ENCODE results near the gene UFSP2. TPM values are rescaled to one million over a fixed set of nuclear protein-coding genes. Genes with fewer than 3 reads are reported as not detected.

Gene UFSP2
- 10 to 100 TPM; 20.6 to 48.3 (median 37.9) TPM for total RNA-seq

GRCh38 chr4:185425647-185426352 lies at the start of gene UFSP2:
UFSP2 (minus strand) TSS chr4:185425964; CDS start chr4:185425868, 96 bp downstream.
- intact Hi-C loops (cut with DNase I; ENCODE audit: low total_unique reads), result no loop called here
- H3K4me1 ChIP-seq, result no peaks in the 10 kb centered on the region
- peak within 1 kb of the TSS; percentile 73 to 83 (median 78) for H3K4me3 ChIP-seq
- H3K36me3 ChIP-seq, result no peaks in the 10 kb centered on the region
- peak within 1 kb of the TSS; percentile 92 to 99 for H3K27ac ChIP-seq
- no peaks in the 10 kb centered on the region for H3K9me3 ChIP-seq
- no peaks in the 10 kb centered on the region for H3K27me3 ChIP-seq
- TF ChIP-seq POLR2AphosphoS5 (IDR thresholded peaks at IDR 0.05) (peak; percentile 78 to 97 (median 92)), CTCF (IDR thresholded peaks at IDR 0.05) (peak in 1 of 3 donors; percentile 9), POLR2A (IDR thresholded peaks at IDR 0.05) (peak; percentile 46)
- DNase-seq (ENCODE audit: low spot score in 2 of 2), result peak; percentile 88 to 90

GRCh38 chr4:185473247-185473646 lies 47.5 kb upstream of the UFSP2 start:
- Histone ChIP-seq H3K4me1 (no peaks in the 10 kb centered on the region), H3K27ac (no peak overlapping the region), H3K4me3 (no peak overlapping the region), H3K36me3 (no peaks in the 10 kb centered on the region), H3K27me3 (no peaks in the 10 kb centered on the region), H3K9me3 (no peaks in the 10 kb centered on the region)
- TF ChIP-seq CTCF (IDR thresholded peaks at IDR 0.05) (no peak), POLR2A (IDR thresholded peaks at IDR 0.05) (no peak), POLR2AphosphoS5 (IDR thresholded peaks at IDR 0.05) (no peak)
- no peak for DNase-seq (ENCODE audit: low spot score in 2 of 2)
- intact Hi-C loops (cut with DNase I; ENCODE audit: low total_unique reads), result loop anchor here (10.0 kb wide), 1 partner anchor 122 kb away; no protein-coding TSS in a partner anchor

GRCh38 chr4:185472103-185472542 lies 46.4 kb upstream of the UFSP2 start:
- Histone ChIP-seq H3K9me3 (no peaks in the 10 kb centered on the region), H3K4me3 (peak overlapping the region; percentile 83 to 96 (median 92)), H3K4me1 (no peaks in the 10 kb centered on the region), H3K36me3 (no peaks in the 10 kb centered on the region), H3K27ac (no peak overlapping the region), H3K27me3 (no peaks in the 10 kb centered on the region)
- no peak for DNase-seq (ENCODE audit: low spot score in 2 of 2)
- TF ChIP-seq CTCF (IDR thresholded peaks at IDR 0.05) (no peak), POLR2AphosphoS5 (IDR thresholded peaks at IDR 0.05) (no peak), POLR2A (IDR thresholded peaks at IDR 0.05) (no peak)
- intact Hi-C loops (cut with DNase I; ENCODE audit: low total_unique reads), result loop anchor here (10.0 kb wide), 1 partner anchor 123 kb away; no protein-coding TSS in a partner anchor

- Histone ChIP-seq H3K9me3 (no peaks in the 10 kb centered on the region), H3K4me3 (peak within 1 kb of the TSS; percentile 83 to 96 (median 92)), H3K27me3 (no peaks in the 10 kb centered on the region), H3K27ac (peak within 1 kb of the TSS; percentile 85 to 86), H3K4me1 (no peaks in the 10 kb centered on the region), H3K36me3 (no peaks in the 10 kb centered on the region)
- peak in 2 of 3 donors; percentile 35 to 71 for TF ChIP-seq CTCF (IDR thresholded peaks at IDR 0.05)
- TF ChIP-seq POLR2A (IDR thresholded peaks at IDR 0.05), result no peak
- peak in 2 of 3 donors; percentile 7 to 30 for TF ChIP-seq POLR2AphosphoS5 (IDR thresholded peaks at IDR 0.05)
- intact Hi-C loops (cut with DNase I; ENCODE audit: low total_unique reads), result loop anchor here (10.0 kb wide), 1 partner anchor 123 kb away; no protein-coding TSS in a partner anchor
- DNase-seq (ENCODE audit: low spot score in 2 of 2), result peak; percentile 81 to 98
Measured at GRCh38 chr4:185471235-185472102, 45.7 kb upstream of the UFSP2 start, which contains the start of gene CCDC110. CCDC110 (minus strand) TSS chr4:185471733; CDS start chr4:185471683, 50 bp downstream.

All from breast epithelium (tissue), 4 donors.